Stimulated activated CD8-positive, alpha-beta memory T cell treated with anti-CD3 and anti-CD28 coated beads, Interleukin-7, amount 100 ng/mL, for 4 hours (primary cell): Measurements from ENCODE around the gene MAP3K5.

Experiments
- DNase-seq, 2 donors: peaks; one replicate each; pipeline ENCODE4 v3.0.0-alpha.2; 2020; ENCODE audit warnings: low read depth in 2 of 2

Gene MAP3K5

DNA sequence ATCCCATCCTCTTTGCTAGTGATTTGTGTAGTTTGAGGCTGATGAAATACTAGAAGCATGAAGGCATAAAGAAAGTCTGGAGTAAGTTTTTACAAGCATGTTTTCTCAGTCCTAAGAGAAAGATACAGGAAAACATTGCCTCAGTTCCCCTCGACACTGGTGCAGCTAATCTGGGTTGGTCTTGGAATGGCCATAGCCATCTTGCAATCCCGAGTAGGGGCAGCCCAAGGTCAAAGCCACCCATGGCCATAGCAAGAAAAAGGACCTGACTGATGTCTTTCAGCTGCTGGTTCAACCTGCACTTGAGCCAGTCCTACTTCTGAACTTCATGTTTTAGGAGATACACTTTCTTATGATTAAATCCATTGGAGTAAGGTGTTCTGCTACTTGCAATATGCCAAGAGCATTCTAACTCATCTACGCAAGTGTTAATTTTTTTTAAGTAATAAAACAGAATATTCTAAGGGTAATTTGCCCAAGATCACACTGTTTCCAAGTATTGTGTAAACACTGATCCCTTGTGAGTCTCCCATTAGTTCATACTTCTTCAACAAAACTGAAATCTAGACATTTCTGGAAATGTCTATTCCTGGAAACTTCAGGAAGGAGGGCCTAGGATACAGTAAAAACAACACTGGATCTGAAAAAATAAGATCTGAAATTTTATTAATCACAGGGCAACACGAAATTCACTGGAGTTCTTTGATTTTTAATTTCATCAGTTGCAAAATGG is 108.9 kb downstream of the MAP3K5 start:
- no peak for DNase-seq

DNA sequence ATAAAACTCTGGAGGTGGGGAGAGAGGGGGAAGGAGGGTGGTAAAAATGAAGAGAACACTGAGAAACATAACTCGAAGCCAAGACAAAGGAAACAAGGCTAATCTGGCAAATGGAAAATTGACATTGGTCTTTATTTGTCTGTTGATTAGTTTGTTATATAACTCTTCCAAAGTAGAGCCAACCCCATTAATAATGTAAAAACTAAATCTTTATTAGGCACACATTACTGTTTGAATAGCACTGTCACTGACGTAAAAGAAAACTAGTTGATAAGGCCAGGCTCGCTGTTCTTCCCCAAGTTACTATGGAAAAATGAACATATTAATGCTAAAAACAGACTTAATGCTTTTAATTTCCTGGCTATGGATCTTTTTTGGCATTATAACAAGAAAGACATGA is 110.0 kb downstream of the MAP3K5 start:
- DNase-seq, result no peak

GRCh38 chr6:136677822-136678221 is 114.5 kb downstream of the MAP3K5 start:
- DNase-seq, result no peak

GRCh38 chr6:136677344-136677743 is 114.9 kb downstream of the MAP3K5 start:
- DNase-seq, result no peak

GRCh38 chr6:136676075-136676474 is 116.2 kb downstream of the MAP3K5 start:
- no peak for DNase-seq

DNA sequence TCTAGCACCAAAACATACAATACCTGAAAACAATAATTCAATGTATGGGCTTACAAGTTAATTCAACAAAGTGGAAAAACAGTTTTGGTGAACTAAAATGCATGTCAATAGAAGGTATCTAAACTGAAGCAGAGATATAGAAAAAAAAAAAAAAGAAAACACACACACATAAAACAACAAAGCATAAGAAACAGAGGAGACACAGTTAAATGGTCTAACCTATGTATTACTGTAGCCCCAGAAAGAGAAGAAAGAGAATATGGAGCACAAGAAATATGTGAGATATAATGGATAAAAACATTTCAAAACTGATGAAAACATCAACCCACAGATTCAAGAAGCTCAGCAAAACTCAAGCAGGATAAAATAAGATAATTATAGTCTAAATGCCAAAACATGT is 118.7 kb downstream of the MAP3K5 start:
- DNase-seq, result no peak

DNA sequence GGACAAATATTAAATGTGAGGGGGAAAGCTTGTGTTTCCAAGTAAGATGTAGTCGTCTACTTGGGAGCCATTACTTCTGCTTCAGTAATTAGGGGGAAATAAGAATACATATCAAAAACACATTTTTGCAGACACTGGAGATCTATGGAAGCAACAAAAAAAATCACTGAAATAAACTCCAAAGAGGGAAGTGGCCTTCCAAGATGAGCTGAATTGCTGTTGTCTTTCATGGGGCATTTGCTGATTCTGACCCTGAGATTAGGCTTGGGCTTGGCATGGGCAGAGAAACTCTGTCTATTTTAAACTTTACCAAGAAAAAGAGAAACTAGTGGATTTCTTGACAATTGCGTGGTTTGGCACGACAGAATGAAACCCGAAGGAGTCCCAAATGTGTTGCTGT is 120.1 kb downstream of the MAP3K5 start:
- no peak for DNase-seq

- no peak for DNase-seq
Observed at GRCh38 chr6:136669299-136669699, 123.0 kb downstream of the MAP3K5 start.

DNA sequence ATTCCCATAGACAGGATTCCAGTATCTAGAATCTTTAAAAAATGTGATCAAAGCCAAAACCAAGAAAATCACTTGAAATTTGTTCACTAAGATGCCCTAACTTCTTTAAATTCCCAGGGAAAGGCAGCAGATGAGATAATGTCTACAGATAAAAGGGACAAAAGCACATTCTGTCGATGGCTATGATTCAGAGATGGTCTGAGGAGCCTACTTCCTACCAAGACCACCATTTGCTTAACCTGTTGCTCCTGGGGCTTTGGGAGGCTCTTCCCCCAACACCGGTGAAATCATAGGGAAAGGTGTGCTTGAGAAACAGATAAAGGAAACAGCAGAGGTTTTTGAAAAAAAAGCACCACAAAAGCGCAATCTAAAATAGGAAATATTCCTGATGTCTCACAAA is 123.7 kb downstream of the MAP3K5 start:
- DNase-seq, result no peak

- DNase-seq, result no peak
Observed at GRCh38 chr6:136666041-136666440, 126.2 kb downstream of the MAP3K5 start.

DNA sequence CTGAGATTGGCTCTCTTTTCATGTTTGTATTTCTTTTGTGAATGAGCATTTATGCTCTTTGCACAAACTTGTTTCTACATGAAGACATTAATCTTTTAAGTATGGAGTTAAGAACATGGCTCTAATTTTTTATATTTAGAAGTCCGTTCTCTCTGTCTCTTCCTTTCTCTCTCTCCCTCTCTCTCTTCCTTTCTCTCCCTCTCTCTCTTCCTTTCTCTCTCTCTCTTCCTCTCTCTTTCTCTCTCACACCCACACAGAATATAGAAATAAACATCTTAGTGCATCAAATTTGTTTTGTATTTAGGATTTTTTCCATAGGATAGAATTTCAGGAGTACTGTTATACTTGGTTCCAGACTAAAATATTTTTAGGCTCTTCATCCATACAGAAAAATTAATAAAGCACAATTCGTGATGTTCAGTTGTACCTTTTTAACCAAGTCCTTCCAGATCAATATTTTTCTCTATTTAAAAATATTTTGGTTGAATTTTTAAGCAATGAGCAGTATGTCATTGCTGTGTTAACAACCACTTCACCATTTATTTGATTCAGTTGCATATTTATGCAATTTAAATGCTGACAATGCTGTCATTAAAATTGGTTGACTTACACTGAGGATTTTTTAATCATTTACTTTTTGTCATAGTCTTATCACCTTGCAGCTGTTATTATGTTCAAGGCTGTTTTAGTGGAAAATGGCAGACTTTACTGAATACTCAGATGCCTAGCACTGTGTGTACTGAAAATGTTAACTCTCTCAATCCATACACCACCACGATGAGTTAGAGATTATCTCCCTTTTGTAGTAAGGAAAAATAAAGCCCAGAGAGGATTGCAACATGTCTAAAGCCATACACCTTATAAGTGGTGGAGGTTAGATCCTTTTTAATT is 129.7 kb downstream of the MAP3K5 start:
- no peak for DNase-seq

GRCh38 chr6:136660727-136661126 is 131.6 kb downstream of the MAP3K5 start:
- no peak for DNase-seq

GRCh38 chr6:136659991-136660499 is 132.2 kb downstream of the MAP3K5 start:
- DNase-seq, result no peak

- DNase-seq, result no peak
Observed at GRCh38 chr6:136658711-136659110, 133.6 kb downstream of the MAP3K5 start.

DNA sequence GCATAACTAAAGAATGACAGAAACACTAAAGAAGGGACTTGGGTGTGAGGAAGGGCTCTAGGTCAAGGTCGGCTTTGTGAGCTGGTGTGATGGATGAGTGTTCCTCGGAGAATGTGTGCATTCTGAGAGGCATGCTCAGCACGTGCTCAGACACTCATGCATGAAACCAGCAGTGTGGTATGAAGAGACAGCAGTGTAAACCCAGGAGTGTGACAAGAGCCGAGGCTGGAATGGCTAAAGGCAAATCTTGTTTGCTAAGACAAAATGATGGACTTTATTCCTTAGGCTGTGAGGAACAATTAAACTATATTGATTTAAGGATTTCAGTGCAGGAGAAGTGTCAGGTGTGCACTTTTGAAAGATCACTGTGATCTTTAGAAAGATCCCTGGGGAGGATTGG is 134.6 kb downstream of the MAP3K5 start:
- DNase-seq, result no peak

- no peak for DNase-seq
Observed at GRCh38 chr6:136656121-136656520, 136.2 kb downstream of the MAP3K5 start.

DNA sequence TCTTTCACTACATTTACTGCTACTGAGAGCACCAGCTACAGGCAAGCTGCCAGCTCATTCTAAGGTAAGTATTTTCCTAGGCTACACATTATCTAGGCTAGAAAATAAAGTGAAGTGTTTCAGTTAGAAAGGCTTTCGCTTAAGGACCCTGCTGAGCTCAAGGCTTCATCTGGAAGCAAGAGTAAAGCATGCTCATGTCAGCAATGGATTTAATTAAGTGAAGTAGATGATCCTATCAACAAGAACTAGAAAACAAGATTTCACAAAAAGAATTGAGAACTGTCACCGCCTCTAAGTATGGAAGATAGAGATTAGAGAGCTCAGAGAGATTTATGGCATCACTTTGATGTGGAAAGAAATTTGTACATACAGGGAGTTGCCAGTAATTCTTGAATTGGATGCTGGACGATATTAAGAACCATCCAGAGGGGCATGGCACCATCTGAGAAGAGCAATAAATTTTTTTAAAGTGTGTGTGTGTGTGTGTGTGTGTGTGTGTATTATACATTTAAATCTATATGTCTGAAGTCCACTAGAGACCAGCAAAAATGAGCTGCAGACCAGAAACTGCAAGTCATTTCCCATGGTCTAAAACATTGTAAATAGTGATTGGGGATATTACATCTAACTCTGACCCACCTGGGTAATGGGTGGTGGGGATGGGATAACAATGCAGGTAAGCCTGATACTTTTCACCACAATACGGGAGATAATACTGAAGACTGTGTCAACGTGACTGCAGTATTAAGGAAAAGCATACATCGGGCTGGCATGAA is 136.8 kb downstream of the MAP3K5 start:
- DNase-seq, result no peak

- no peak for DNase-seq
Observed at GRCh38 chr6:136654086-136654485, 138.2 kb downstream of the MAP3K5 start.

- DNase-seq, result no peak
Observed at GRCh38 chr6:136652656-136653055, 139.6 kb downstream of the MAP3K5 start.

DNA sequence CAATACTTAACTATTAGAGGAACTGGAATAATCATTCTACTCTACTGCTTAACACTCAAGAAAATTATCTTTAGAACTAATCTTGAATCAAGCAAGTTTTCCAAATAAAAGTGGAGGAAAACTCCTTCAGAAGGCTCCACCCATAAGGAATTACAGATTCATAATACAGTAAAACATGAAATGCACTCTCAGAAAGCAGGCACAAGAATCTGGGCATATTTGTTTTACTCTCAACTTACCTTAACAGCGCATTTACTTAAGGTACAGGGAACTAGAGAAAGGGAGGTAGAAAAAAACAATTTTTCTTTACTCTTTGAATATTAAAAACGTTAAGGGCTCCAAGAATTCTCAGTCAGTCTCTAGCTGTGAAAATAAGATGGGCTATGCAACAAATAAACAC is 140.3 kb downstream of the MAP3K5 start:
- no peak for DNase-seq

DNA sequence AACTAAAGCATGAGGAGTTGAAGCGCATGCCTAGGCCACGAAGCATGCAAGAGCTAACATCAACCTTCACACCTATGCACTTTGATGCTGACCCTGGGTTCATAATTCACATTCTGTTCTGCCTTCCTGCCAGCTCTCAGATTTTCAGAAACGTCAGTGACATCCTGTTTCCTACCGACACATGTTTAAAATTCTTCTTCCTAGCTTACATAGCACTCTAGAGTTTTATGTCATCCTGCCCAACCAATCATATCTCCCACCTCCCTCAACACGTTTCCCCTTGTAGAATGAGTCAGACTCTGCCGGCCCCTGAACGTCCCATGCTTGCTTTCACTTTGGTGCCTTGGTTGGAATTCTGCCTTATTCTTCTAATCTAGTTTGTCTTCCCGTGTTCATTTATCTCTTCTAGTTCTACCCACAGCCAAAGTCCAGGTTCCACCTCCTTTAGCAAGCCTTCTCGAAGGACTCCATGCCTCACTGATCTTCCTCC is 144.9 kb downstream of the MAP3K5 start:
- DNase-seq, result peak in 1 of 2 donors; percentile 32

GRCh38 chr6:136646377-136646776 is 145.9 kb downstream of the MAP3K5 start:
- DNase-seq, result no peak
